Adrenal gland (tissue), 5 donors: Measurements from ENCODE around the gene RFT1.

ENCODE experiments used
- CTCF ChIP-seq, 6 experiments: fragments of 450-650 bp in 4 of 6; fragments of 200-600 bp in 2 of 6; sonication (generic) in 1 of 6; IDR thresholded peaks; 1 replicate in 5 of 6; 2 replicates in 1 of 6; pipeline versions ENCODE4 v1.5.1 to v1.8.0; 2016 to 2021; ENCODE audit warnings: antibody characterized with exemption in 6 of 6, mild to moderate bottlenecking in 2 of 6, moderate library complexity in 1 of 6
- POLR2A ChIP-seq, 2 donors: fragments of 450-650 bp; IDR thresholded peaks; one replicate each; pipeline ENCODE4 v1.6.1; 2017; ENCODE audit warnings: antibody characterized with exemption in 2 of 2, mild to moderate bottlenecking in 2 of 2, moderate library complexity in 1 of 2
- donor health status: DM: no; HTN: no; CAD: no.

DNA sequence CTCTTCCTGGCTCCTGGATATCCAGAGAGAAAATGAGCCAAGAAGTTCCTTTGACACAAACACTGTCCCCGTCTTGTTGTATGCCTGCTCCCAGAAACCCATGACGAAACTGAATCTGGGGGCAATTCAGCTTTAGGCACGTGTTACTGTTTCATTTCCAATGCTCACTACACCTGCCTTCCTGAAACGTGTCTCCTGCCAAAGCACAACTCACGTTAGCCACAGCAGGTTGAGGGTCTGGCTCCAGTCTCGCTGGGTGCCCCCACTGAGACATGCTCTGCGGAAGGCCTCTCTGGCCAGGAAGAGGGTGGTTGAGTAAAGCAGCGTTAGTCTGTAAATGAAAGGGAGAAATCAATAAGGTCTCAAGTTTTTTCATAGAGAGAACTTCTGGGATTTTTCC is 6.7 kb downstream of the RFT1 start:
- no peak for TF ChIP-seq CTCF (IDR thresholded peaks at IDR 0.05)
- TF ChIP-seq POLR2A (IDR thresholded peaks at IDR 0.05) = no peak
